Endothelial cell of umbilical vein (primary cell): ENCODE data around the gene JUP. TPM values are rescaled to one million over a fixed set of nuclear protein-coding genes. Genes with fewer than 3 reads are reported as not detected.

ENCODE experiments used
- BruUV-seq: library from RNA; stranded (reverse); fragments of 400-500 nt; replicated peaks from 2 replicates; lab custom pipeline; 2021; lab: Mats Ljungman, UMichigan
- CTCF ChIA-PET: fragments of 300-600, 350-600 bp; sonication (Branson Sonifier 250); formaldehyde crosslinking; loops from one replicate; lab custom pipeline; 2021; ENCODE audit warnings: antibody characterized with exemption, inconsistent platforms; lab: Charles Lee
- POLR2A ChIA-PET: fragments of 300-600, 350-600 bp; sonication (Branson Sonifier 250); formaldehyde crosslinking; loops from one replicate; lab custom pipeline; 2021; ENCODE audit warnings: antibody characterized with exemption, inconsistent platforms; lab: Charles Lee
- DNase-seq: peaks from one replicate; pipeline ENCODE4 v3.0.0-alpha.2; 2011; ENCODE audit warnings: low read depth, low spot score
- FAIRE-seq: peaks from 2 replicates; lab custom pipeline; 2011; peaks lifted over from hg19 to GRCh38; lab: Jason Lieb, UNC
- H2AFZ ChIP-seq: 2 replicates; pipeline ENCODE4 v1.6.0; 2012; ENCODE audit warnings: low read depth, low read length, control low read depth, inconsistent platforms
- H3K27ac ChIP-seq: 2 replicates; pipeline ENCODE4 v1.5.1; 2011; ENCODE audit warnings: low read depth, mild to moderate bottlenecking, control low read depth, low read length, moderate library complexity; ENCODE audit not compliant: insufficient read depth
- H3K27me3 ChIP-seq, 2 experiments: 2 replicates each; pipeline versions ENCODE4 v1.6.0 to v1.6.1; 2011; ENCODE audit warnings: low read length in 2 of 2, mixed read lengths in 1 of 2; ENCODE audit not compliant: control insufficient read depth in 2 of 2, insufficient read depth in 2 of 2
- H3K36me3 ChIP-seq, 2 experiments: 2 replicates in 1 of 2; 3 replicates in 1 of 2; pipeline ENCODE4 v1.5.1; 2011; ENCODE audit warnings: low read length in 2 of 2, mild to moderate bottlenecking in 1 of 2, moderate library complexity in 1 of 2; ENCODE audit not compliant: control insufficient read depth in 2 of 2, insufficient read depth in 2 of 2; ENCODE audit errors: extremely low read depth in 1 of 2
- H3K4me1 ChIP-seq: 3 replicates; pipeline ENCODE4 v1.5.1; 2011; ENCODE audit warnings: mild to moderate bottlenecking, low read length; ENCODE audit not compliant: control insufficient read depth, insufficient read depth; ENCODE audit errors: extremely low read depth
- H3K4me2 ChIP-seq: 2 replicates; pipeline ENCODE4 v1.6.1; 2011; ENCODE audit warnings: low read length, control low read depth, mixed read lengths; ENCODE audit not compliant: insufficient read depth
- H3K4me3 ChIP-seq, 3 experiments: fragments of 200-600 bp in 1 of 3; sonication (generic), shearing (Covaris generic) in 1 of 3; replicated peaks in 1 of 3; 2 replicates each; pipeline ENCODE4 v1.5.1; 2011 to 2016; ENCODE audit warnings: control low read depth in 3 of 3, low read length in 3 of 3, mild to moderate bottlenecking in 2 of 3, inconsistent platforms in 1 of 3, low read depth in 1 of 3, moderate library complexity in 1 of 3; ENCODE audit not compliant: insufficient read depth in 1 of 3
- H3K79me2 ChIP-seq: 2 replicates; pipeline ENCODE4 v1.6.0; 2012; ENCODE audit warnings: low read length, inconsistent platforms; ENCODE audit not compliant: control insufficient read depth, insufficient read depth
- H3K9ac ChIP-seq: replicated peaks from 2 replicates; pipeline ENCODE3; 2011; ENCODE audit warnings: low read length, control low read depth; ENCODE audit not compliant: insufficient read depth; ENCODE audit errors: extremely low read depth
- H3K9me1 ChIP-seq: replicated peaks from 3 replicates; pipeline ENCODE4 v1.6.0; 2011; ENCODE audit warnings: mild to moderate bottlenecking, low read length; ENCODE audit not compliant: control insufficient read depth, insufficient read depth; ENCODE audit errors: extremely low read depth
- H3K9me3 ChIP-seq: replicated peaks from 2 replicates; pipeline ENCODE4 v1.5.1; 2012; ENCODE audit warnings: low read length, inconsistent platforms; ENCODE audit not compliant: control insufficient read depth, insufficient read depth
- H4K20me1 ChIP-seq: replicated peaks from 2 replicates; pipeline ENCODE3; 2011; ENCODE audit warnings: mild to moderate bottlenecking, low read length; ENCODE audit not compliant: control insufficient read depth, insufficient read depth; ENCODE audit errors: extremely low read depth
- FOS ChIP-seq: IDR thresholded peaks from 2 replicates; pipeline ENCODE4 v1.6.1; 2011; ENCODE audit warnings: mild to moderate bottlenecking, low read length, moderate library complexity, borderline replicate concordance; ENCODE audit not compliant: insufficient read depth
- GATA2 ChIP-seq: IDR thresholded peaks from 2 replicates; pipeline ENCODE4 v1.7.0; 2011; ENCODE audit warnings: low read depth, mild to moderate bottlenecking, moderate library complexity, mixed read lengths, low read length; ENCODE audit not compliant: insufficient read length, insufficient read depth
- JUN ChIP-seq: IDR thresholded peaks from 2 replicates; pipeline ENCODE4 v1.6.1; 2011; ENCODE audit warnings: borderline replicate concordance, low read depth; ENCODE audit not compliant: insufficient read length, insufficient read depth
- MYC ChIP-seq: IDR thresholded peaks from one replicate; pipeline ENCODE4 v1.6.1; 2011; ENCODE audit warnings: mild to moderate bottlenecking, low read depth, low read length
- POLR2AphosphoS5 ChIP-seq: IDR thresholded peaks from 2 replicates; pipeline ENCODE4 v1.6.1; 2012; ENCODE audit warnings: low read depth, mild to moderate bottlenecking, control low read depth, low read length, moderate library complexity; ENCODE audit not compliant: insufficient read depth
- dilution Hi-C: fragments of 300-500 bp; cut with MboI; formaldehyde crosslinking; loops from one replicate; pipeline ENCODE4 v1.15.0; 2019; ENCODE audit warnings: low sequenced_read_pairs; ENCODE audit not compliant: extremely low pct_ligation_motif_present
- intact Hi-C: fragments of 100-400 bp; cut with micrococcal nuclease; formaldehyde crosslinking; loops from one replicate; pipeline ENCODE4 v1.10.0; 2022
- polyA plus RNA-seq, 4 experiments: library from polyadenylated mRNA; depleted of rRNA in 3 of 4; stranded (reverse) in 3 of 4; unstranded in 1 of 4; fragments of >200 nt; gene quantifications; 2 replicates each; pipeline versions ENCODE4 v1.2.1 to v1.2.3, GENCODE V29; 2011 to 2012; ENCODE audit warnings: missing spikeins in 1 of 4
- total RNA-seq: library from RNA; stranded (reverse); gene quantifications from 2 replicates; pipeline ENCODE4 v1.2.3, GENCODE V29; 2021
- TF ChIP-seq, protein P1 (sequence below), 2 donors: IDR thresholded peaks; 1 replicate in 1 of 2; 2 replicates in 1 of 2; pipeline ENCODE4 v1.5.1; 2011; ENCODE audit warnings: low read length in 2 of 2, mild to moderate bottlenecking in 2 of 2, moderate library complexity in 2 of 2, control low read depth in 1 of 2, inconsistent platforms in 1 of 2, low read depth in 1 of 2; ENCODE audit not compliant: insufficient read depth in 1 of 2; ENCODE audit errors: extremely low read depth in 1 of 2

Gene JUP
- total and polyA plus RNA-seq, 2 donors (not counting 3 experiments of a cell fraction or from before 2014, with no cell fraction given): 98.0 to 171 TPM

DNA sequence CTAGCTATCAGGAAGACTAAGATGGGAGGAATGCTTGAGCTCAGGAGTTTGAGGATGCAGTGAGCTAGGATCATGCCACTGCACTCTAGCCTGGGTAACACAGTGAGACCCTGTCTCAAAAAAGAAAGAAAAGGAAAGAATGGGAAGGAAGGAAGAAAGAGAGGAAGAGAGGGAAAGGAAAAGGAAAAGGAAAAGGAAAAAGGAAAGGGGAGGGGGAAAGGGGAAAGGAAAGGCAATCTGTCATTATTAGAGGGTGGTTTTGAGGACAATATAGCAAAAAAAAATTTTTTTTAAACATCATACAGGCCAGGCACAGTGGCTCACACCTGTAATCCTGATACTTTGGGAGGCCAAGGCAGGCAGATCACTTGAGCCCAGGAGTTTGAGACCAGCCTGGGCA lies 20.4 kb downstream of the JUP start:
- BruUV-seq: no TSS peak
- dilution Hi-C loops (no loop called here), intact Hi-C loops (no loop called here)
- Histone ChIP-seq H3K27me3 (no peaks in the 10 kb centered on the region), H2AFZ (no peak overlapping the region), H3K27ac (no peak overlapping the region), H3K4me2 (no peak overlapping the region), H3K9ac (no peak overlapping the region), H3K9me3 (no peaks in the 10 kb centered on the region), H3K79me2 (no peaks in the 10 kb centered on the region), H3K36me3 (peaks cover 10 to 70% of the 10 kb centered on the region in 2 experiments), H4K20me1 (no peaks in the 10 kb centered on the region), H3K9me1 (no peaks in the 10 kb centered on the region), H3K4me1 (no peaks in the 10 kb centered on the region), H3K4me3 (no peak overlapping the region)
- FAIRE-seq (no peak), DNase-seq (no peak)
- ChIA-PET POLR2A (no interaction called here), CTCF (interaction anchor here (5.7 kb wide), 1 partner anchor 20 kb away, joined by 25 read pairs; the partner anchor contains the start of gene JUP)
- TF ChIP-seq, protein P1, sequence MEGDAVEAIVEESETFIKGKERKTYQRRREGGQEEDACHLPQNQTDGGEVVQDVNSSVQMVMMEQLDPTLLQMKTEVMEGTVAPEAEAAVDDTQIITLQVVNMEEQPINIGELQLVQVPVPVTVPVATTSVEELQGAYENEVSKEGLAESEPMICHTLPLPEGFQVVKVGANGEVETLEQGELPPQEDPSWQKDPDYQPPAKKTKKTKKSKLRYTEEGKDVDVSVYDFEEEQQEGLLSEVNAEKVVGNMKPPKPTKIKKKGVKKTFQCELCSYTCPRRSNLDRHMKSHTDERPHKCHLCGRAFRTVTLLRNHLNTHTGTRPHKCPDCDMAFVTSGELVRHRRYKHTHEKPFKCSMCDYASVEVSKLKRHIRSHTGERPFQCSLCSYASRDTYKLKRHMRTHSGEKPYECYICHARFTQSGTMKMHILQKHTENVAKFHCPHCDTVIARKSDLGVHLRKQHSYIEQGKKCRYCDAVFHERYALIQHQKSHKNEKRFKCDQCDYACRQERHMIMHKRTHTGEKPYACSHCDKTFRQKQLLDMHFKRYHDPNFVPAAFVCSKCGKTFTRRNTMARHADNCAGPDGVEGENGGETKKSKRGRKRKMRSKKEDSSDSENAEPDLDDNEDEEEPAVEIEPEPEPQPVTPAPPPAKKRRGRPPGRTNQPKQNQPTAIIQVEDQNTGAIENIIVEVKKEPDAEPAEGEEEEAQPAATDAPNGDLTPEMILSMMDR (IDR thresholded peaks at IDR 0.05; ENCODE audit: extremely low read depth in 1 of 2, insufficient read depth in 1 of 2, low read depth in 1 of 2, low read length in 2 of 2): no peak
- TF ChIP-seq MYC (no peak), JUN (no peak), POLR2AphosphoS5 (no peak), GATA2 (no peak), FOS (no peak)
